IMR-90 (cell line): ENCODE measurements around the gene DOCK6.

ENCODE experiments used
- BHLHE40 ChIP-seq: fragments of 150-350 bp; IDR thresholded peaks from 2 replicates; pipeline ENCODE4 v1.6.1; 2016; ENCODE audit warnings: mild to moderate bottlenecking, low read depth, low read length
- ELK1 ChIP-seq: fragments of 150-350 bp; IDR thresholded peaks from 2 replicates; pipeline ENCODE4 v1.6.1; 2016; ENCODE audit warnings: low read depth, mild to moderate bottlenecking, low read length, moderate library complexity, borderline replicate concordance
- FOS ChIP-seq: fragments of 150-350 bp; IDR thresholded peaks from 2 replicates; pipeline ENCODE4 v1.6.1; 2016; ENCODE audit warnings: low read depth, low read length
- MAFK ChIP-seq: IDR thresholded peaks from 2 replicates; pipeline ENCODE4 v1.6.1; 2012; ENCODE audit warnings: low read depth, low read length, improper control_type of control experiment
- POLR2A ChIP-seq: IDR thresholded peaks from 2 replicates; pipeline ENCODE4 v1.6.1; 2012; ENCODE audit warnings: mild to moderate bottlenecking, low read depth, low read length
- RFX5 ChIP-seq: IDR thresholded peaks from 2 replicates; pipeline ENCODE4 v1.8.0; 2012; ENCODE audit warnings: low read depth, mild to moderate bottlenecking, low read length, moderate library complexity
- SMC3 ChIP-seq: fragments of 150-350 bp; IDR thresholded peaks from 2 replicates; pipeline ENCODE4 v1.6.1; 2016; ENCODE audit warnings: low read depth, mild to moderate bottlenecking, antibody characterized with exemption, low read length, moderate library complexity
- USF2 ChIP-seq: fragments of 150-350 bp; IDR thresholded peaks from 2 replicates; pipeline ENCODE4 v1.6.1; 2017; ENCODE audit warnings: mild to moderate bottlenecking, antibody characterized with exemption, low read length, low read depth
- TF ChIP-seq, protein P1 (sequence below): conservative IDR thresholded peaks from 2 replicates; pipeline ENCODE4 v1.5.1; 2012; ENCODE audit warnings: mild to moderate bottlenecking, low read depth, low read length, improper control_type of control experiment

DNA sequence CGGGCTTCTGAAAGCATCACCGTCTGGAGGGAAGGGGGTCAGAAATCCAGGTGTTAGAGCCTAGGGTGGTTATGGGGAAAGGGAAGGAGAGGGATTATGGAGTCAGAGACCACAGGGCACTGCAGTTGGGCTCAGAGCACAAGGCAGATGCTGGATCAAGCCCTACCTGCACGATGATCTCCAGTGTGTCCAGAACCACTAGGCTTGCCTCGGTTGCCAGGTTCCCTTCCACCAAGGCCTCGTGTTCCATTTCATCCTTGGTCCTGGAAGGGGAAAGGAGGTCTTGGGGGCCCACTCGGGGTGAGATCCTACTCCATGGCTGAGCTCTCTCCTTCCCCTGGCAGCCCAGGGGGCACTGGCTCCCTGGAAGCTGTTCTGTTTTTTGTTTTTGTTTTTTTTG lies 47.9 kb downstream of the DOCK6 start:
- TF ChIP-seq USF2 (no peak), POLR2A (no peak), BHLHE40 (no peak), RFX5 (no peak), ELK1 (no peak), MAFK (no peak), FOS (no peak), SMC3 (no peak)
- TF ChIP-seq, protein P1, sequence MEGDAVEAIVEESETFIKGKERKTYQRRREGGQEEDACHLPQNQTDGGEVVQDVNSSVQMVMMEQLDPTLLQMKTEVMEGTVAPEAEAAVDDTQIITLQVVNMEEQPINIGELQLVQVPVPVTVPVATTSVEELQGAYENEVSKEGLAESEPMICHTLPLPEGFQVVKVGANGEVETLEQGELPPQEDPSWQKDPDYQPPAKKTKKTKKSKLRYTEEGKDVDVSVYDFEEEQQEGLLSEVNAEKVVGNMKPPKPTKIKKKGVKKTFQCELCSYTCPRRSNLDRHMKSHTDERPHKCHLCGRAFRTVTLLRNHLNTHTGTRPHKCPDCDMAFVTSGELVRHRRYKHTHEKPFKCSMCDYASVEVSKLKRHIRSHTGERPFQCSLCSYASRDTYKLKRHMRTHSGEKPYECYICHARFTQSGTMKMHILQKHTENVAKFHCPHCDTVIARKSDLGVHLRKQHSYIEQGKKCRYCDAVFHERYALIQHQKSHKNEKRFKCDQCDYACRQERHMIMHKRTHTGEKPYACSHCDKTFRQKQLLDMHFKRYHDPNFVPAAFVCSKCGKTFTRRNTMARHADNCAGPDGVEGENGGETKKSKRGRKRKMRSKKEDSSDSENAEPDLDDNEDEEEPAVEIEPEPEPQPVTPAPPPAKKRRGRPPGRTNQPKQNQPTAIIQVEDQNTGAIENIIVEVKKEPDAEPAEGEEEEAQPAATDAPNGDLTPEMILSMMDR = no peak
